PC-3 (cell line): ENCODE results near the gene SIGLEC15.
"Not testable (repeated sequence)": the region's sequence is repeated elsewhere in the genome, so short reads cannot be mapped to it uniquely, and the experiment has no call there.

Experiments used
- CTCF ChIP-seq: fragments of 300-600 bp; sonication (generic); conservative IDR thresholded peaks from 2 replicates; pipeline ENCODE4 v1.5.1; 2017; ENCODE audit warnings: antibody characterized with exemption, low read depth, mild to moderate bottlenecking, low read length
- EZH2 ChIP-seq: fragments of 300-600 bp; sonication (generic); IDR thresholded peaks from one replicate; pipeline ENCODE4 v1.6.1; 2017; ENCODE audit warnings: antibody characterized with exemption, mild to moderate bottlenecking, low read length; ENCODE audit not compliant: unreplicated experiment
- EZH2phosphoT487 ChIP-seq: fragments of 300-600 bp; sonication (generic); IDR thresholded peaks from 2 replicates; pipeline ENCODE4 v1.6.1; 2018; ENCODE audit warnings: mild to moderate bottlenecking, antibody characterized with exemption, low read length, borderline replicate concordance

GRCh38 chr18:45818765-45819164, 6.7 kb upstream of the SIGLEC15 start:
- TF ChIP-seq CTCF, EZH2phosphoT487, EZH2: not testable (repeated sequence)
